CD4-positive, alpha-beta T cell treated with Interleukin-21 for 1 hour (primary cell): ENCODE results near the gene CBLC.
"Not testable (repeated sequence)": the region's sequence is repeated elsewhere in the genome, so short reads cannot be mapped to it uniquely, and the experiment has no call there.

Experiments
- DNase-seq: peaks from one replicate; pipeline ENCODE4 v3.0.0-alpha.2; 2020

The CBLC gene

DNA sequence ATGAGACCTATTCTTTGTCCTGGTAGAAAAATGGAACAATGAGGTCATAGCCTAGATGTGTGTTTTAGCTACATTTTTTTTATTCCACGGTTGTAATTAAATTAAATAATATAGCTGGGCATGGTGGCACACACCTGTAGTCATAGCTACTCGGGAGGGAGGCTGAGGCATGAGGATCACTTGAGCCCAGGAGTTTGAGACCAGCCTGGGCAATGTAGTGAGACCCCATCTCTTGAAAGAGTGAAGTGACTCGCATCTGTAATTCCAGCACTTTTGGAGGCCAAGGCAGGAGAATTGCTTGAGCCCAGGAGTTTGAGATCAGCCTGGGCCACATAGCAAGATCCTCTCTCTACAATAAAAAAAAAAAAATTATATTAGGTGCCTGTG, 11.7 kb upstream of the CBLC start:
- DNase-seq = no peak

DNA sequence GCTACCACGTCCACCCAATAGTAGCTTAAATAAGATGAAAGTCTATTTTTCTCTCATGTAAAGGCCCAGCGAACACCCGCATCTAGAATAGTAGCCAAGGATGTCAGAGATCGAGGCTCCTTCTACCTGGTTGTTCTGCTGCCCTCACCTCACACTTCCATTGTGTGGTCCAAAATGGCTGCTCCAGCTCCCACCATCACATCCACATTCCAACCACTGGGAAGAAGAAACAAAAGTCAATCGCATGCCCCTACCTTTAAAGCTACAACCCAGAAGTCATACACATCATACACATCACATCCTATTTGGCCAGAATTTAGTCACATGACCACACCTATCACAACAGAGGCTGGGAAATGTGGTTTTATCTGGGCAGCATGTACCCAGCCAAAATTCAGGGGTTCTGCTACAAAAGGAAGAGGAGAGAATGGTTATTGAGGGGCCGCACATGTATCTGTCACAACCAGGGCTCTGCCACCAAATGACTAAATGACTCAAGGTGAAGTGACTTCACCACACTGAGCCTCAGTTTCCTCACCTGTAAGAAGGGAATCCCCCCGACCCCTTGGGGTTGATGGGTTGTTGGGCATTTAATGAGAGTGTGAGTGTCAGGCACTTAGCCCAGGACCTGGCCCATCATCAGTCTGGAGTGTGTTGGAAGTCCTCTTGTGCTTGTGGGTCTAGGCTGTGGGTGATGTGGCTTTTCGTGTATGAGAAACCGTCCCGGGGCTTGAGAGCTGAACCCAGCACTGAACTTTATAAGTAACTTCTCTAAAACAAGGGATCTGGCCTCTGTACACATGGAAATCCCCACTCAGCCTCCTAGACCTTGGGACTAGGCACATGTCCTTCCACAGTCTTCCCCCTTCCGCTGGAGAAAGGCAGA, 10.2 kb upstream of the CBLC start:
- DNase-seq = no peak

DNA sequence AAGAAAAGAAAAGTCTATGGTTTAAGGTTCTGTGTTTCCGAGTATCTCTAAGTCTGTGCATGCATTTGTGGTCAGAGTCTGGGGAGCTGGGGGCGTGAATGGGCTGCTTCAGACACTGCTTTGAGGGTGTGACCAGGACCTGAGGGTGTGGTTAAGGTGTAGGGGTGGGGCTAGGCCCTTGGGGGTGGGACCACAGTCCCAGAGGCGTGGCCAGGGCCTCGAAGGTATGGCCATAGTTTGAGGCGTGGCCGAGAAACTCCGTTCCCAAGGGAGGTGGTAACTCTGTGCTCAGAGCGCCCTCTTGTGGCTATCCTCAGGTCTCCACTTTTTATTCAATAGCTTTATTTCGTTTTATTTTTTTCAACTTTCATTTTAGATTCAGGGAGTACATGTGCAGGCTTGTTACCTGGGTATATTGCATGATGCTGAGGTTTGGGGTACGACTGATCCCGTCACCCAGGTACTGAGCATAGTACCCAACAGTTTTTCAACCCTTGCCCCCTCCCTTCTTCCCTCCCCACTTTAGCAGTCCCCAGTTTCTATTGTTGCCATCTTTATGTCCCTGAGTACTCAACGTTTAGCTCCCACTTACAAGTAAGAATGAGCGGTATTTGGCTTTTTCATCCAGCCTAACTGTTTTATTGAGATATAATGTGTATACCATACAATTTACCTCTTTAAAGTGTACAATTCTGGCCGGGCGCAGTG, 7.0 kb upstream of the CBLC start:
- DNase-seq = peak; percentile 99

DNA sequence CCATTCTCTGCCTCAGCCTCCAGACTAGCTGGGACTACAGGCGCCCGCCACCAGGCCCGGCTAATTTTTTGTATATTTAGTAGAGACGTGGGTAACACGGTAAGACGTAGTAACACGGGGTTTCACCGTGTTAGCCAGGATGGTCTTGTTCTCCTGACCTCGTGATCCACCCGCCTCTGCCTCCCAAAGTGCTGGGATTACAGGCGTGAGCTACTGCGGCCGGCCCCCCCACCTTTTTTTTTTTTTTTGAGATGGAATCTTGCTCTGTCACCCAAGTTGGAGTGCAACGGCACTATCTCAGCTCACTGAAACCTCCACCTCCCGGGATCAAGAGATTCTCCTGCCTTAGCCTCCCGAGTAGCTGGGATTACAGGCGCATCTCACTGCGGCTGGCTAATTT, 5.5 kb upstream of the CBLC start:
- not testable (repeated sequence) for DNase-seq

DNA sequence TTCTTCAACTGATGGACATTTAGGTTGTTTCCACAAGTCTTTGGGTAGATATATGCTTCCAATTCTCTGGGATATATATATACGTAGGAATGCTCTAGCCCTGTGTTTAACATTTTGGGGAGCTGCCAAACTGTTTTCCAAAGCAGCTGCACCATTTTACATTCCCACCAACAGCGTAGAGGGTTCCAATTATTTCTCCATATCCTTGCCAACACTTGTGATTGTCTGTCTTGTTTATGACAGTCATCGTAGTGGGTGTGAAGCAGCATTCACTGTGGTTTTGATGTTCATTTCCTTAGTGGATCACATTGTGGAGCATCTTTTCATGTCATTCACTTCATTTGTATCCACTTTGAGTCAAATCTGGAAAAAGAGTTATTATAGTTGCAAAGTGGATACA, 4.7 kb upstream of the CBLC start:
- no peak for DNase-seq

DNA sequence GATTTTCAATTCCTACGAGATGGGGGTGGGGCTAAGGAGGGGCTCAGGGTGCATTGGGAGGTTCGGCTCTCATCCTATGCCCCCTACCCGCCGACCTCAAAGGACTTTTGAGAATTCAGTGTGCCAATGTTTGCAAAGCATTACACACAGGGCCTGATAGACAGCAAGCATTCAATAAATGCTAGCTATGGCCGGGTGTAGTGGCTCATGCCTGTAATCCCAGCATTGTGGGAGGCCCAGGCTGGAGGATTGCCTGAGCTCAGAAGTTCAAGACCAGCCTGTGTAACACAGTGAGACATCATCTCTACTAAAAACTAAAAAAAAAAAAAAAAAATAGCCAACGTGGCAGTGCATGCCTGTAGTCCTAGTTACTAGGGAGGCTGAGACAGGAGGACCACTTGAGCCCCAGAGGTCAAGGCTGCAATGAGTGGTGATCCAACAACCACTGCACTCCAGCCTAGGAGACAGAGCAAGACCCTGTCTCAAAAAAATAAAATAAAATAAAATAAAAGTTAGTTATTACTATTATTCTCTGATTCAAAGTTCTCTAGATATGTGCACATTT, 1.9 kb upstream of the CBLC start:
- DNase-seq = no peak

DNA sequence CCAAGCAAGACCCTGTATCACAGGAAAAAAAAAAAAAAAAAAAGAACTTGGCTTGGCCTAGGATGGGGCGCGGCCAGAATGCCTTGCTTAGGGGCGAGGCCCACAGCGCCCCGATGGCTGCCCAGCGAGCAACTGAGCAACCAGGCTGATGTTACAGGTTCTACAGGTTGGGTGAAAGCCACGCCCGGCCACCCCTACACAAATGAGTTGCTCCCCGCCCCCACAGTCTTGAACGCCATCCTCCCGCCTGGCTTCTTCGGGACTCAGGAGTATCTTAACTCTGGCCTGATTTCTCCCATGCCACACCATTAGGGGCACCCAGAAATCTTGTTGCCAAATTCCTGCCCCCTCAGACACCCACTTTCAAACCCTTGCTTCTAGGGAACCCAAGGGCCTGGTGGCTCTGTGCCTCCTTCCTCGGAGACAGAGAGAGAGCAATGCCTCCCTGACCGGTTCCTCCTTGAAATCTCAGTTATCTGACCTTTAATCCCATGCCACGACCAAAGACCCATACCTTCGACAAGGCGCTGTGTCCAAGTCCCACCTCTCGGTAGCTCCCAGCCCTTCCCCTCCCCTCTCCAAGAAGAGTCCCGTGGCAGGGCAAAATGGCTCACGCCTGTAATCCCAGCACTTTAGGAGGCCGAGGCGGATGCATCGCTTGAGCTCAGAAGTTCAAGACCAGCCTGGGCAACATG, 1.1 kb upstream of the CBLC start:
- no peak for DNase-seq

DNA sequence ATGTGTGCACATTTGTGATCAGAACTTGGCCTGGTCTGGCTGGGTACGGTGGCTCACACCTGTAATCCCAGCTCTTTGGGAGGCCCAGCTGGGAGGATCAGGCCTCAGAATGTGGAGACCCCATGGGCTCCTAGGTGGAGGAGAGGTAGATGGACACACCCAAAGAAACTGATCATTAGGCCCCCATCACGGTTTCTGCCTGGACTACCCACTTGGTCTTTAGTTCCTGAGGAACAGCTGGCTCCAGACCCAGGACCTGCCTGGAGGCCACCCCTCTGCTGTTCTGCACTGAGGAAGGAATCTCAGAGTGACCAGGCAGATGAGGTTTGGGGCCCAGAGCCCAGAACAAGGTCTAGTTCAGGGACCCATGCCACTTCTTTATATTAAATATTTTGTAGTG, 1.5 kb downstream of the CBLC start:
- DNase-seq = no peak

GRCh38 chr19:44781694-44782093, 4.0 kb downstream of the CBLC start:
- not testable (repeated sequence) for DNase-seq

- no peak for DNase-seq
Measured at GRCh38 chr19:44782729-44783128, 5.0 kb downstream of the CBLC start.

- no peak for DNase-seq
Measured at GRCh38 chr19:44783545-44783944, 5.9 kb downstream of the CBLC start.

DNA sequence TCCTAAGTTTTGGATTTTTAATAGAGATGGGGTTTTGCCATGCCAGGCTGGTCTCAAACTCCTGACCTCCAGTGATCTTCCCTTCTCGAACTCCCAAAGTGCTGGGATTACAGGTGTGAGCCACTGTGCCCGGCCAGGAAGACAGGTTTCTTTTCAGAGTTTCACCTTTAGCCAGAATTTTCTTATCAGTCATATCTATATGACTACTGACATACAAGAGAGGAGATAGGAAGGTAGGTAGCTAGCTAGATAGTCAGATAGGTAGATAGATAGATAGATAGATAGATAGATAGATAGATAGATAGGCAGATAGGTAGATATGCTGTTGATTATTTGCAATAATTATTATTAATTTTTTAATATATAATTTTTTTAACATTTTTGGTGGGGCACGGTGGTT, 7.6 kb downstream of the CBLC start:
- DNase-seq = no peak

GRCh38 chr19:44785993-44786392, 8.3 kb downstream of the CBLC start:
- no peak for DNase-seq

DNA sequence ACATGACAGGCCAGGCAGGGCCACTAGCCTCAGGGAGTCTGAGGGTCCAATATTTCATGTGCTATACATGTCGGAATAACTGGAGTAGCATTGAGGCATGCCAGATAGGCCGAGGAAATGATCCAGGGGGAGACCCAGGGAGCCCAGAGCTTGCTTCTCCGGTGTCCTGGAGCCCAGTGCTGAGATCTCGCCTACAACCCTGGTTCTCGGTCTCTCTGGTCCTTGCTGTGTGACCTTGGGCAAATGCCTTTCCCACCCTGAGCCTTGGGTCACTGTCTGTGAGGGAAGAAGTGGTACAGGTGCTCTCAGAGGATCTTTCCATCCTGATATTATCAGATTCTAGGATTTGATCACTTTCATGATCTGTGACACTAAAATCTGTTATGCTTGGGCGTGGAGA, 11.3 kb downstream of the CBLC start:
- no peak for DNase-seq

DNA sequence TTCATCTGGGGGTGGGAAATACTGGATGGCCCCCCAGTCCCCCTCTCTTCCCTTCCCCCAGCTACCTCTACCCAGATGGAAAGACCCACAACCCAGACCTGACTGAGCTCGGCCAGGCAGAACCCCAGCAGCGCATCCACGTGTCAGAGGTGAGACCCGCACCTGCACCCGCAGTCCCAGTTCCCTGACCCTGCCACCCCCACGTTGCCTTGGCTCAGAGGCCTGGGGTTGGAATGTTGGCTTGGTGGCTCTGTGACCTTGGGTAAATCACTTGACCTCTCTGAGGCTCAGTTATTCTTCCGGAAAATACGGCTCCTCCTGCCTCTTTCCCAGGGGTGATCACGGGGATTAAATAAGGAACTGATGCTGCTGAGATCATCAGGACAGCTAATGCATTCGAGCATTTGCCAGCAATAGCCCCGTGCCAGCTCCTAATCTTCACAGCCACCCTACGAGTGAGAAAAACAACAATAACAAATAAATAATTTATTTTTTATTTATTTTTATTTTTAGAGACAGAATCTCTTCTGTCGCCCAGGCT, 12.3 kb downstream of the CBLC start:
- DNase-seq = no peak

DNA sequence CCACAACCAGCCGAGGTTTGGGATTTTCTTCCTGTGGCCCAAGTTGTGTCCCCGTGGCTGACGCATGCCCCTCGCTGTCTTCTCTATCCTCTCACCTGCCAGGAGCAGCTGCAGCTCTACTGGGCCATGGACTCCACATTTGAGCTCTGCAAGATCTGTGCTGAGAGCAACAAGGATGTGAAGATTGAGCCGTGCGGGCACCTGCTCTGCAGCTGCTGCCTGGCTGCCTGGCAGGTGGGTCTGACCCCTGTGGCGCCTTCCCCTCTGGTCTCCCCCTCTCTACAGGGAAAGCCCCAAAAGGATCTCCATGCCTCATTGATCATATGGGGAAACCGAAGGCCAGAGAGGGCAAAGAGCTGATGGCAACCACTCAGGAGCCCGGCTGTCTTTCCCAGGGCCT, 14.6 kb downstream of the CBLC start:
- no peak for DNase-seq

- no peak for DNase-seq
Measured at GRCh38 chr19:44794610-44795009, 16.9 kb downstream of the CBLC start.

DNA sequence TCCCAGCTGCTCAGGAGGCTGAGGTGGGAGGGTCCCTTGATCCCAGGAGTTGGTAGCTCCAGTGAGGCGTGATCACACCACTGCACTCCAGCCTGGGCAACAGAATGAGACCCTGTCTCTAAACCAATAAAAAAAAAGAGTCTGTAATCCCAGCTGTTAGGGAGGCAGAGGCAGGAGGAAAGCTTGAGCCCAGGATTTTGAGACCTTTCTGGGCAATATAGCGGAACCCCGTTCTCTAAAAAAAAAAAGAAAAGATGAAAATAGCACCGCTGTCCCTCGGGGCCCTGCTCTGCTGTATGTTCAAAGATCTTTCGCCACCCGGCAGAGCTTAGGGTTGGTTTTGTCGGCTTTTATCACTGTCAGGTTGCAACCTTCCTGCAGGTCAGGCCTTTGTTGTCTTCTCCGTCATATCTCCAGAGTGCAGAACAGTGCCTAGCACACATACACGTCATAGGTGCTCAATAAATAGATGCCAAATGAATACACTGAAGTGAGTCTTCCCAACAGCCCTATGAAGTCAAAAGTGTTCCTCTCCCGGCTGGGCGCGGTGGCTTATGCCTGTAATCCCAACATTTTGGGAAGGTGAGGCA, 17.8 kb downstream of the CBLC start:
- DNase-seq = no peak

GRCh38 chr19:44796701-44797115, 19.0 kb downstream of the CBLC start:
- peak; percentile 3 for DNase-seq

GRCh38 chr19:44799627-44800346, 22.1 kb downstream of the CBLC start:
- no peak for DNase-seq

GRCh38 chr19:44800461-44800860, 22.8 kb downstream of the CBLC start:
- DNase-seq = peak; percentile 78
